Measurements from ENCODE around the gene IQCM. TPM values are rescaled to one million over a fixed set of nuclear protein-coding genes. Genes with fewer than 3 reads are reported as not detected.

Gene IQCM
- total and polyA plus RNA-seq, 10 of the 15 experiments (the other 5 are each of a cell fraction or from before 2014, with no cell fraction given), result not detected

GRCh38 chr4:149791851-149792250 is 23.8 kb downstream of the IQCM start:
- H3K27ac ChIP-seq (ENCODE audit: control insufficient read depth, insufficient read depth), result no peak overlapping the region
- ChIA-PET POLR2A (no interaction called here), CTCF (interaction anchor here (0.5 to 0.8 kb wide), 2 partner anchors 10 to 260 kb away, joined by 3 read pairs; no protein-coding TSS in a partner anchor), RAD21 (ENCODE audit: unreplicated experiment) (no interaction called here), SMC1A (ENCODE audit: uncharacterized antibody, unreplicated experiment) (no interaction called here)
- H3K4me2 ChIP-seq (ENCODE audit: control insufficient read depth, insufficient read depth), result no peak overlapping the region
- FAIRE-seq (no peak), ATAC-seq (no peak), DNase-seq (ENCODE audit: low read depth, low spot score) (no peak)
- no peak overlapping the region for H3K9ac ChIP-seq (ENCODE audit: control insufficient read depth, insufficient read depth, low read length)
- in situ Hi-C loops (cut with MboI), result no loop called here
- no TSS peak for BruUV-seq (replicated peaks)
- no peak overlapping the region for H2AFZ ChIP-seq (ENCODE audit: control insufficient read depth, low read depth, low read length)
- 0% methylated on average over 1 of the region's 1 CpG for WGBS (ENCODE audit: insufficient coverage, insufficient replicate concordance, low lambda C conversion rate, missing lambda C conversion rate)
- intact Hi-C loops (cut with micrococcal nuclease; ENCODE audit: unreplicated experiment), result no loop called here
- H3K4me1 ChIP-seq (ENCODE audit: control insufficient read depth, insufficient read depth, low read length), result no peaks in the 10 kb centered on the region
- no peaks in the 10 kb centered on the region for H3K79me2 ChIP-seq (ENCODE audit: control insufficient read depth, insufficient read depth, low read length)
- H3K27me3 ChIP-seq (replicated peaks in 1 of 2; ENCODE audit: control insufficient read depth in 2 of 2, insufficient read depth in 2 of 2, low read length in 1 of 2), result no peaks in the 10 kb centered on the region
- TF ChIP-seq CTCF (IDR thresholded peaks at IDR 0.05 in 2 of 3, conservative IDR thresholded peaks at IDR 0.05 in 1 of 3; ENCODE audit: control insufficient read depth in 2 of 3, extremely low read depth in 1 of 3, insufficient read depth in 1 of 3, low read depth in 3 of 3, low read length in 3 of 3), result no peak
- TF ChIP-seq NRF1 (conservative IDR thresholded peaks at IDR 0.05; ENCODE audit: low read depth, low read length), result no peak
- no peak for TF ChIP-seq ZNF592 (IDR thresholded peaks at IDR 0.05)
- no peak for TF ChIP-seq MTA2 (IDR thresholded peaks at IDR 0.05; ENCODE audit: low read depth)
- TF ChIP-seq SREBF2 (IDR thresholded peaks at IDR 0.05; ENCODE audit: low read length), result no peak
- no peak for TF ChIP-seq WRNIP1 (IDR thresholded peaks at IDR 0.05; ENCODE audit: borderline replicate concordance, low read depth, low read length)
- TF ChIP-seq RBBP5 (conservative IDR thresholded peaks at IDR 0.05), result no peak
- no peaks in the 10 kb centered on the region for H3K9me3 ChIP-seq (replicated peaks; ENCODE audit: control insufficient read depth, insufficient read depth, low read length)
- no peak overlapping the region for H3K4me3 ChIP-seq
- H3K36me3 ChIP-seq (ENCODE audit: control insufficient read depth in 2 of 2, insufficient read depth in 2 of 2, low read length in 1 of 2), result no peaks in the 10 kb centered on the region
- H4K20me1 ChIP-seq (ENCODE audit: control insufficient read depth, insufficient read depth), result no peaks in the 10 kb centered on the region
